H9 (cell line): Measurements from ENCODE around the gene DDX28. TPM values are rescaled to one million over a fixed set of nuclear protein-coding genes. Genes with fewer than 3 reads are reported as not detected.
"Not testable (repeated sequence)": the region's sequence is repeated elsewhere in the genome, so short reads cannot be mapped to it uniquely, and the experiment has no call there.

Experiments
- DNase-seq: peaks from one replicate; pipeline ENCODE4 v3.0.0-alpha.2; 2017
- H2AFZ ChIP-seq: one replicate; pipeline ENCODE4 v1.6.1; 2013; ENCODE audit warnings: mild to moderate bottlenecking, low read length, control low read depth, moderate library complexity
- H2AK5ac ChIP-seq: 2 replicates; pipeline ENCODE4 v1.6.1; 2013; ENCODE audit warnings: low read length, control low read depth, mixed read lengths; ENCODE audit not compliant: insufficient read length
- H2BK120ac ChIP-seq: one replicate; pipeline ENCODE4 v1.6.1; 2013; ENCODE audit warnings: low read depth, mild to moderate bottlenecking, low read length, control low read depth, inconsistent platforms; ENCODE audit not compliant: poor library complexity, severe bottlenecking
- H2BK12ac ChIP-seq: 2 replicates; pipeline ENCODE4 v1.6.1; 2013; ENCODE audit warnings: low read length, control low read depth, mixed read lengths, low read depth; ENCODE audit not compliant: insufficient read length
- H2BK15ac ChIP-seq: 2 replicates; pipeline ENCODE4 v1.6.1; 2013; ENCODE audit warnings: low read depth, low read length, control low read depth
- H2BK20ac ChIP-seq: one replicate; pipeline ENCODE4 v1.6.1; 2013; ENCODE audit warnings: low read depth, mild to moderate bottlenecking, low read length, control low read depth, inconsistent platforms; ENCODE audit not compliant: poor library complexity, severe bottlenecking
- H2BK5ac ChIP-seq: 2 replicates; pipeline ENCODE4 v1.6.1; 2013; ENCODE audit warnings: low read length, control low read depth, mixed read lengths; ENCODE audit not compliant: insufficient read length
- H3K14ac ChIP-seq: 2 replicates; pipeline ENCODE4 v1.6.1; 2013; ENCODE audit warnings: low read length, control low read depth; ENCODE audit not compliant: insufficient read depth
- H3K18ac ChIP-seq: 2 replicates; pipeline ENCODE4 v1.6.1; 2013; ENCODE audit warnings: low read depth, mild to moderate bottlenecking, mixed read lengths, low read length, control low read depth; ENCODE audit not compliant: insufficient read length
- H3K23ac ChIP-seq: 2 replicates; pipeline ENCODE4 v1.6.1; 2013; ENCODE audit warnings: low read length, control low read depth, mixed read lengths, low read depth; ENCODE audit not compliant: insufficient read length
- H3K23me2 ChIP-seq: 2 replicates; pipeline ENCODE4 v1.6.1; 2013; ENCODE audit warnings: low read depth, mild to moderate bottlenecking, mixed read lengths, low read length, control low read depth; ENCODE audit not compliant: insufficient read length, poor library complexity, severe bottlenecking
- H3K27ac ChIP-seq: 2 replicates; pipeline ENCODE4 v1.5.1; 2013; ENCODE audit warnings: low read length, control low read depth, mixed read lengths, low read depth; ENCODE audit not compliant: insufficient read length
- H3K27me3 ChIP-seq: 2 replicates; pipeline ENCODE4 v1.6.1; 2013; ENCODE audit warnings: low read length, control low read depth, inconsistent platforms; ENCODE audit not compliant: insufficient read depth
- H3K4ac ChIP-seq: 2 replicates; pipeline ENCODE4 v1.6.1; 2013; ENCODE audit warnings: low read depth, mild to moderate bottlenecking, control low read depth, inconsistent platforms, low read length, moderate library complexity
- H3K4me1 ChIP-seq: 2 replicates; pipeline ENCODE4 v1.6.1; 2013; ENCODE audit warnings: low read length, control low read depth, inconsistent platforms; ENCODE audit not compliant: insufficient read depth
- H3K4me2 ChIP-seq: 2 replicates; pipeline ENCODE4 v1.6.1; 2013; ENCODE audit warnings: low read length, control low read depth, mixed read lengths; ENCODE audit not compliant: insufficient read length, insufficient read depth
- H3K56ac ChIP-seq: 2 replicates; pipeline ENCODE4 v1.6.1; 2013; ENCODE audit warnings: low read depth, mild to moderate bottlenecking, mixed read lengths, low read length, control low read depth; ENCODE audit not compliant: insufficient read length
- H3K79me1 ChIP-seq: 2 replicates; pipeline ENCODE4 v1.6.1; 2013; ENCODE audit warnings: low read depth, mild to moderate bottlenecking, moderate library complexity, low read length, control low read depth, inconsistent platforms; ENCODE audit not compliant: insufficient read depth, poor library complexity, severe bottlenecking
- H3K79me2 ChIP-seq: 2 replicates; pipeline ENCODE4 v1.6.1; 2013; ENCODE audit warnings: low read length, control low read depth, inconsistent platforms; ENCODE audit not compliant: insufficient read depth
- H3K9ac ChIP-seq: 2 replicates; pipeline ENCODE4 v1.6.1; 2013; ENCODE audit warnings: low read length, control low read depth, mixed read lengths; ENCODE audit not compliant: insufficient read length; ENCODE audit errors: extremely low read depth
- H3K9me3 ChIP-seq: one replicate; pipeline ENCODE4 v1.6.1; 2013; ENCODE audit warnings: low read depth, low read length, inconsistent platforms; ENCODE audit not compliant: control insufficient read depth
- H3T11ph ChIP-seq: one replicate; pipeline ENCODE4 v1.6.1; 2013; ENCODE audit warnings: mild to moderate bottlenecking, low read length, control low read depth, inconsistent platforms
- H4K20me1 ChIP-seq: one replicate; pipeline ENCODE4 v1.6.1; 2013; ENCODE audit not compliant: control insufficient read depth, insufficient read length, insufficient read depth
- H4K5ac ChIP-seq: 2 replicates; pipeline ENCODE4 v1.6.1; 2013; ENCODE audit warnings: low read depth, mild to moderate bottlenecking, mixed read lengths, low read length, control low read depth; ENCODE audit not compliant: insufficient read length
- H4K8ac ChIP-seq: replicated peaks from 2 replicates; pipeline ENCODE4 v1.6.1; 2013; ENCODE audit warnings: low read length, control low read depth, mixed read lengths, low read depth; ENCODE audit not compliant: insufficient read length
- H4K91ac ChIP-seq: 2 replicates; pipeline ENCODE4 v1.6.1; 2013; ENCODE audit warnings: low read depth, mild to moderate bottlenecking, moderate library complexity, mixed read lengths, low read length, control low read depth; ENCODE audit not compliant: insufficient read length
- H3K27ac Mint-ChIP-seq, 3 experiments: 2 replicates in 2 of 3; 3 replicates in 1 of 3; pipeline ENCODE4 v1.8.0; 2020 to 2021; ENCODE audit warnings: mixed read lengths in 3 of 3, mild to moderate bottlenecking in 1 of 3, moderate library complexity in 1 of 3
- H3K27me3 Mint-ChIP-seq: 2 replicates; pipeline ENCODE4 v1.8.0; 2021; ENCODE audit warnings: low read depth, mild to moderate bottlenecking, moderate library complexity, mixed read lengths
- H3K36me3 Mint-ChIP-seq, 3 experiments: 2 replicates in 2 of 3; 3 replicates in 1 of 3; pipeline ENCODE4 v1.8.0; 2020 to 2021; ENCODE audit warnings: low read depth in 3 of 3, mixed read lengths in 3 of 3; ENCODE audit not compliant: insufficient read depth in 1 of 3
- H3K4me1 Mint-ChIP-seq, 2 experiments: 2 replicates each; pipeline ENCODE4 v1.8.0; 2020; ENCODE audit warnings: mixed read lengths in 2 of 2
- H3K4me3 Mint-ChIP-seq, 2 experiments: 2 replicates in 1 of 2; 3 replicates in 1 of 2; pipeline ENCODE4 v1.8.0; 2020 to 2021; ENCODE audit warnings: mild to moderate bottlenecking in 2 of 2, mixed read lengths in 2 of 2, moderate library complexity in 1 of 2
- H3K9me3 Mint-ChIP-seq, 2 experiments: 2 replicates in 1 of 2; 3 replicates in 1 of 2; pipeline ENCODE4 v1.8.0; 2020; ENCODE audit warnings: mild to moderate bottlenecking in 2 of 2, mixed read lengths in 2 of 2, moderate library complexity in 1 of 2
- WGBS: extraction: QIAGEN DNeasy Blood & Tissue Kit; methylation state at CpG from one replicate; pipeline ENCODE4 v1.1.7; 2013; ENCODE audit warnings: missing lambda C conversion rate, low lambda C conversion rate, mixed read lengths; ENCODE audit not compliant: insufficient read length; ENCODE audit errors: extremely low coverage; 5-methylcytosine and 5-hydroxymethylcytosine counted together
- total RNA-seq: library from RNA; stranded (reverse); gene quantifications from 2 replicates; pipeline ENCODE4 v1.2.1, GENCODE V29; 2021
- TF ChIP-seq, protein P1 (sequence below): fragments of 200-600 bp; sonication (generic); conservative IDR thresholded peaks from 3 replicates; pipeline ENCODE4 v1.8.0; 2021; ENCODE audit warnings: antibody characterized with exemption, mild to moderate bottlenecking

DDX28 gene
- total RNA-seq, 1 experiment from 2014 or later: 22.9 TPM

DNA sequence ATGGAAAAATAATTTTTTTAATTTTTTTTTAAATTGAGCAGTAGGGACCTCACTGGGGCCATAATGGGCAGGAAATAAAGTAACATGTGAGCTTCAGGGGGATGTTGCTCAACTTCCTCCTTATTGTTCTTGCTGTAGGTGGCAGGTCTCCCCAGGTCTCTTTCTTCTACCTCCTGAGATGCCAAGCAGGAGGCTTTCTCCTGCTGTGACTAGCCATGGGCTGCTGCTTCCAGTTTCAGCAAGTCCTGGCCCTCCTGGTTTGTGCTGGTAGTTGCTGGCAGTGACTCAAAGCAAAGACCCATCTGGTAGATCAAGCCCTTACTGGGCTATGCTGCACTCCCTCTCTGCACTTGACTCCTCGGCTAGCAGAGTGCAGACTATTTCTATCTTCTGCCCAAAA, 9.6 kb downstream of the DDX28 start:
- H3K4me1 Mint-ChIP-seq: peaks cover 6 to 9% of the 10 kb centered on the region in 2 experiments
- no peak overlapping the region for H4K5ac ChIP-seq
- no peak for DNase-seq
- no CpG with 5 or more reads among the region's 1 CpG for WGBS
- no peak overlapping the region for H3K14ac ChIP-seq
- H3K4me2 ChIP-seq: no peak overlapping the region
- no peak overlapping the region for H2BK120ac ChIP-seq
- H4K91ac ChIP-seq: no peak overlapping the region
- H3K79me1 ChIP-seq: no peaks in the 10 kb centered on the region
- H3K27ac ChIP-seq: no peak overlapping the region
- no peak overlapping the region for H2BK15ac ChIP-seq
- no peaks in the 10 kb centered on the region for H3K23me2 ChIP-seq
- H2BK12ac ChIP-seq: no peak overlapping the region
- peaks cover 8% of the 10 kb centered on the region for H3K27me3 Mint-ChIP-seq
- no peaks in the 10 kb centered on the region for H3K9me3 Mint-ChIP-seq
- TF ChIP-seq, protein P1, sequence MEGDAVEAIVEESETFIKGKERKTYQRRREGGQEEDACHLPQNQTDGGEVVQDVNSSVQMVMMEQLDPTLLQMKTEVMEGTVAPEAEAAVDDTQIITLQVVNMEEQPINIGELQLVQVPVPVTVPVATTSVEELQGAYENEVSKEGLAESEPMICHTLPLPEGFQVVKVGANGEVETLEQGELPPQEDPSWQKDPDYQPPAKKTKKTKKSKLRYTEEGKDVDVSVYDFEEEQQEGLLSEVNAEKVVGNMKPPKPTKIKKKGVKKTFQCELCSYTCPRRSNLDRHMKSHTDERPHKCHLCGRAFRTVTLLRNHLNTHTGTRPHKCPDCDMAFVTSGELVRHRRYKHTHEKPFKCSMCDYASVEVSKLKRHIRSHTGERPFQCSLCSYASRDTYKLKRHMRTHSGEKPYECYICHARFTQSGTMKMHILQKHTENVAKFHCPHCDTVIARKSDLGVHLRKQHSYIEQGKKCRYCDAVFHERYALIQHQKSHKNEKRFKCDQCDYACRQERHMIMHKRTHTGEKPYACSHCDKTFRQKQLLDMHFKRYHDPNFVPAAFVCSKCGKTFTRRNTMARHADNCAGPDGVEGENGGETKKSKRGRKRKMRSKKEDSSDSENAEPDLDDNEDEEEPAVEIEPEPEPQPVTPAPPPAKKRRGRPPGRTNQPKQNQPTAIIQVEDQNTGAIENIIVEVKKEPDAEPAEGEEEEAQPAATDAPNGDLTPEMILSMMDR: no peak
- H3K79me2 ChIP-seq: no peaks in the 10 kb centered on the region
- no peak overlapping the region for H2BK5ac ChIP-seq
- H3K4me3 Mint-ChIP-seq: no peak overlapping the region
- no peak overlapping the region for H2BK20ac ChIP-seq
- H4K20me1 ChIP-seq: no peaks in the 10 kb centered on the region
- no peak overlapping the region for H3K18ac ChIP-seq
- H3T11ph ChIP-seq: no peak overlapping the region
- H3K27ac Mint-ChIP-seq: peak overlapping the region in 1 of 3 experiments; percentile 55; a peak in 2 of 7 replicates
- H3K4me1 ChIP-seq: no peaks in the 10 kb centered on the region
- no peak overlapping the region for H2AFZ ChIP-seq
- no peaks in the 10 kb centered on the region for H3K27me3 ChIP-seq
- no peak overlapping the region for H3K23ac ChIP-seq
- no peak overlapping the region for H3K9ac ChIP-seq
- no peak overlapping the region for H2AK5ac ChIP-seq
- H3K36me3 Mint-ChIP-seq: no peaks in the 10 kb centered on the region
- H3K4ac ChIP-seq: no peak overlapping the region
- H3K56ac ChIP-seq: no peak overlapping the region
- no peaks in the 10 kb centered on the region for H3K9me3 ChIP-seq
- H4K8ac ChIP-seq: no peak overlapping the region

DNA sequence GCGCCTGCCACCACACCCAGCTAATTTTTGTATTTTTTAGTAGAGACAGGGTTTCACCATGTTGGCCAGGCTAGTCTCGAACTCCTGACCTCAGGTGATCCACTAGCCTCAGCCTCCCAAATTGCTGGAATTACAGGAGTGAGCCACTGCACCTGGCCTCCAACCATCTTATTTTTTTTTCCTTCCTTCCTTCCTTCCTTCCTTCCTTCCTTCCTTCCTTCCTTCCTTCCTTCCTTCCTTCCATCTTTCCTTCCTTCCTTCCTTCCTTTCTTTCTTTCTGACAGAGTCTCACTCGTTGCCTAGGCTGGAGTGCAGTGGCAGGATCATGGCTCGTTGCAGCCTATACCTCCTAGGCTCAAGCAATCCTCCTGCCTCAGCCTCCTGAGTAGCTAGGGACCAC, 13.2 kb downstream of the DDX28 start:
- not testable (repeated sequence) for H3K27ac ChIP-seq, H3K79me1 ChIP-seq, H2AFZ ChIP-seq, H3K4me2 ChIP-seq, H2BK15ac ChIP-seq, H4K5ac ChIP-seq, H3K4me1 ChIP-seq, H3K23me2 ChIP-seq, H4K8ac ChIP-seq, H2BK12ac ChIP-seq, DNase-seq, H2BK20ac ChIP-seq, H3K79me2 ChIP-seq, H3K9ac ChIP-seq, H2BK120ac ChIP-seq, H2BK5ac ChIP-seq, H3K27me3 ChIP-seq, H4K20me1 ChIP-seq, H3K18ac ChIP-seq, H2AK5ac ChIP-seq, H3K56ac ChIP-seq, H3K14ac ChIP-seq, H4K91ac ChIP-seq, H3K4ac ChIP-seq, H3T11ph ChIP-seq, H3K9me3 ChIP-seq, H3K9me3 Mint-ChIP-seq, H3K23ac ChIP-seq, H3K36me3 Mint-ChIP-seq
- no CpG with 5 or more reads among the region's 4 CpGs for WGBS
- Mint-ChIP-seq H3K4me3 (peak overlapping the region in 1 of 2 experiments; percentile 40; a peak in 1 of 5 replicates), H3K4me1 (peaks cover 14 to 16% of the 10 kb centered on the region in 2 experiments), H3K27ac (peak overlapping the region in 1 of 3 experiments; percentile 52; a peak in 1 of 7 replicates), H3K27me3 (peaks cover 11% of the 10 kb centered on the region)
